Stomach (tissue), 4 donors: ENCODE measurements around the gene KRTAP20-4.

Source experiments
- CTCF ChIP-seq, 7 experiments: fragments of 450-650 bp in 4 of 7; fragments of 200-600 bp in 3 of 7; sonication (generic) in 3 of 7; IDR thresholded peaks; one replicate each; pipeline ENCODE4 v1.5.1; 2016 to 2019; ENCODE audit warnings: antibody characterized with exemption in 7 of 7, control low read depth in 2 of 7, mild to moderate bottlenecking in 1 of 7
- EP300 ChIP-seq: sonication (generic); formaldehyde crosslinking; IDR thresholded peaks from one replicate; pipeline ENCODE4 v1.6.1; 2017; ENCODE audit warnings: antibody characterized with exemption

GRCh38 chr21:30625449-30626165, 5.2 kb downstream of the KRTAP20-4 start:
- TF ChIP-seq EP300 (no peak), CTCF (IDR thresholded peaks at IDR 0.05) (no peak)
